DOHH2 (cell line): ENCODE results near the gene TMEM151A.

Source experiments
- H3F3A ChIP-seq: fragments of 200-600 bp; sonication (generic), shearing (Covaris generic); 2 replicates; pipeline ENCODE4 v1.6.0; 2016; ENCODE audit warnings: antibody characterized with exemption, mild to moderate bottlenecking; ENCODE audit not compliant: control insufficient read depth, insufficient read depth
- H3K27ac ChIP-seq: fragments of 200-600 bp; sonication (generic); 2 replicates; pipeline ENCODE4 v1.5.1; 2014; ENCODE audit warnings: low read depth, mild to moderate bottlenecking, low read length, moderate library complexity
- H3K27me3 ChIP-seq: fragments of 200-600 bp; sonication (generic); 2 replicates; pipeline ENCODE4 v1.6.1; 2014; ENCODE audit warnings: mild to moderate bottlenecking, low read length, mixed read lengths; ENCODE audit not compliant: control insufficient read depth
- H3K36me3 ChIP-seq: fragments of 200-600 bp; sonication (generic); 2 replicates; pipeline ENCODE4 v1.6.1; 2014; ENCODE audit warnings: mild to moderate bottlenecking, low read length, moderate library complexity, mixed read lengths; ENCODE audit not compliant: control insufficient read depth
- H3K4me1 ChIP-seq: fragments of 200-600 bp; sonication (generic); 2 replicates; pipeline ENCODE4 v1.6.1; 2014; ENCODE audit warnings: mild to moderate bottlenecking, low read length, mixed read lengths; ENCODE audit not compliant: control insufficient read depth
- H3K4me2 ChIP-seq: fragments of 200-600 bp; sonication (generic); 2 replicates; pipeline ENCODE4 v1.6.0; 2014; ENCODE audit warnings: mild to moderate bottlenecking, low read length, moderate library complexity
- H3K4me3 ChIP-seq: fragments of 200-600 bp; sonication (generic); 2 replicates; pipeline ENCODE4 v1.5.1; 2014; ENCODE audit warnings: mild to moderate bottlenecking, low read length, mixed read lengths
- H3K79me2 ChIP-seq: fragments of 200-600 bp; sonication (generic); 2 replicates; pipeline ENCODE4 v1.6.1; 2014; ENCODE audit warnings: mild to moderate bottlenecking, low read length, mixed read lengths; ENCODE audit not compliant: control insufficient read depth
- H3K9me2 ChIP-seq: fragments of 200-600 bp; sonication (generic); replicated peaks from 2 replicates; pipeline ENCODE4 v1.6.1; 2014; ENCODE audit warnings: mild to moderate bottlenecking, low read length, mixed read lengths; ENCODE audit not compliant: control insufficient read depth
- H3K9me3 ChIP-seq: fragments of 200-600 bp; sonication (generic); 2 replicates; pipeline ENCODE4 v1.6.1; 2014; ENCODE audit warnings: antibody characterized with exemption, low read length, mixed read lengths; ENCODE audit not compliant: control insufficient read depth, insufficient read depth
- H4K20me1 ChIP-seq: fragments of 200-600 bp; sonication (generic); 2 replicates; pipeline ENCODE4 v1.6.0; 2014; ENCODE audit warnings: low read depth, mild to moderate bottlenecking, antibody characterized with exemption, low read length, moderate library complexity; ENCODE audit not compliant: control insufficient read depth, insufficient read depth
- EZH2phosphoT487 ChIP-seq: fragments of 200-600 bp; sonication (generic); IDR thresholded peaks from 2 replicates; pipeline ENCODE4 v1.6.1; 2017; ENCODE audit warnings: borderline replicate concordance, mild to moderate bottlenecking, antibody characterized with exemption, low read length, moderate library complexity, mixed read lengths
- TF ChIP-seq, protein P1 (sequence below): fragments of 200-600 bp; sonication (generic); IDR thresholded peaks from one replicate; pipeline ENCODE4 v1.5.1; 2014; ENCODE audit warnings: antibody characterized with exemption, mild to moderate bottlenecking, low read depth, low read length; ENCODE audit not compliant: poor library complexity, severe bottlenecking

TMEM151A gene

GRCh38 chr11:66288671-66289547, 2.8 kb upstream of the TMEM151A start, which contains the start of gene YIF1A:
YIF1A (minus strand) TSS chr11:66289143; CDS start chr11:66288985, 158 bp downstream.
- Histone ChIP-seq H3K9me2 (no peaks in the 10 kb centered on the region), H3F3A (no peaks in the 10 kb centered on the region), H4K20me1 (no peaks in the 10 kb centered on the region), H3K27me3 (peaks cover 12% of the 10 kb centered on the region), H3K36me3 (peaks cover 7% of the 10 kb centered on the region), H3K4me1 (peaks cover 25% of the 10 kb centered on the region), H3K27ac (peak within 1 kb of the TSS; percentile 41), H3K4me3 (peak within 1 kb of the TSS; percentile 95), H3K9me3 (no peaks in the 10 kb centered on the region), H3K79me2 (peaks cover 17% of the 10 kb centered on the region), H3K4me2 (peak within 1 kb of the TSS; percentile 92)
- no peak for TF ChIP-seq EZH2phosphoT487
- TF ChIP-seq, protein P1, sequence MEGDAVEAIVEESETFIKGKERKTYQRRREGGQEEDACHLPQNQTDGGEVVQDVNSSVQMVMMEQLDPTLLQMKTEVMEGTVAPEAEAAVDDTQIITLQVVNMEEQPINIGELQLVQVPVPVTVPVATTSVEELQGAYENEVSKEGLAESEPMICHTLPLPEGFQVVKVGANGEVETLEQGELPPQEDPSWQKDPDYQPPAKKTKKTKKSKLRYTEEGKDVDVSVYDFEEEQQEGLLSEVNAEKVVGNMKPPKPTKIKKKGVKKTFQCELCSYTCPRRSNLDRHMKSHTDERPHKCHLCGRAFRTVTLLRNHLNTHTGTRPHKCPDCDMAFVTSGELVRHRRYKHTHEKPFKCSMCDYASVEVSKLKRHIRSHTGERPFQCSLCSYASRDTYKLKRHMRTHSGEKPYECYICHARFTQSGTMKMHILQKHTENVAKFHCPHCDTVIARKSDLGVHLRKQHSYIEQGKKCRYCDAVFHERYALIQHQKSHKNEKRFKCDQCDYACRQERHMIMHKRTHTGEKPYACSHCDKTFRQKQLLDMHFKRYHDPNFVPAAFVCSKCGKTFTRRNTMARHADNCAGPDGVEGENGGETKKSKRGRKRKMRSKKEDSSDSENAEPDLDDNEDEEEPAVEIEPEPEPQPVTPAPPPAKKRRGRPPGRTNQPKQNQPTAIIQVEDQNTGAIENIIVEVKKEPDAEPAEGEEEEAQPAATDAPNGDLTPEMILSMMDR: peak; percentile 35

- Histone ChIP-seq H3K27ac (peak overlapping the region; percentile 38; the same call in 1 of the 2 replicates), H3K79me2 (peaks cover 17% of the 10 kb centered on the region), H3K27me3 (peaks cover 12% of the 10 kb centered on the region), H3K4me3 (peak overlapping the region; percentile 95), H3K36me3 (peaks cover 7% of the 10 kb centered on the region), H3K4me1 (peaks cover 21% of the 10 kb centered on the region), H3K4me2 (peak overlapping the region; percentile 87), H3F3A (no peaks in the 10 kb centered on the region), H3K9me3 (no peaks in the 10 kb centered on the region), H4K20me1 (no peaks in the 10 kb centered on the region), H3K9me2 (no peaks in the 10 kb centered on the region)
- TF ChIP-seq EZH2phosphoT487: no peak
- TF ChIP-seq, protein P1: no peak
Measured at GRCh38 chr11:66289548-66290329, 2.0 kb upstream of the TMEM151A start.

DNA sequence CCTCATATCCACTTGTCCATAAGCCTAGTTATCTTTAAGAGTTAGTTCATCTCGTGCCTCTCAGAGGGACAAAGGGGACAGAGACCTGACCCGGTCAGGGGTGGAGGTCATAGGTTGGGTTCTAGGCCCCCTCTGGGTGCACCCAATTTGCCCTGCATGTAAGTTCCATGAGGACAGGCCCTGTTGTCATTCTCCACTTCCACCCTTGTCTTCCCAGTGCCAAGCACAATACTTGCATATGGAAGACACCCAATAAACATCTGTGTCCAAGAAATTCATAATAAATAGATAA, 1.4 kb upstream of the TMEM151A start:
- Histone ChIP-seq H3K27ac (no peak overlapping the region), H3K4me2 (peak overlapping the region; percentile 87), H3K4me1 (peaks cover 19% of the 10 kb centered on the region), H3K36me3 (peaks cover 4% of the 10 kb centered on the region), H3K9me2 (no peaks in the 10 kb centered on the region), H3F3A (no peaks in the 10 kb centered on the region), H3K9me3 (no peaks in the 10 kb centered on the region), H3K79me2 (peaks cover 17% of the 10 kb centered on the region), H4K20me1 (no peaks in the 10 kb centered on the region), H3K27me3 (peaks cover 12% of the 10 kb centered on the region), H3K4me3 (peak overlapping the region; percentile 95)
- TF ChIP-seq, protein P1: no peak
- TF ChIP-seq EZH2phosphoT487: no peak
